Right lung (tissue), 5 donors: ENCODE measurements around the gene MECR. TPM values are rescaled to one million over a fixed set of nuclear protein-coding genes. Genes with fewer than 3 reads are reported as not detected.
"Not testable (repeated sequence)": the region's sequence is repeated elsewhere in the genome, so short reads cannot be mapped to it uniquely, and the experiment has no call there.

ENCODE experiments used
- DNase-seq, 2 donors: peaks; one replicate each; pipeline ENCODE4 v3.0.0-alpha.2; 2013
- polyA plus RNA-seq, 5 donors: library from polyadenylated mRNA; unstranded; fragments of 120-200 nt; gene quantifications; one replicate each; pipeline versions ENCODE4 v1.2.1 to v1.2.3, GENCODE V29; 2013; ENCODE audit warnings: inconsistent platforms in 1 of 5, low replicate concordance in 1 of 5; ENCODE audit not compliant: insufficient read length in 5 of 5, insufficient read depth in 1 of 5

The MECR gene
- polyA plus RNA-seq, 5 donors, result 23.8 to 35.8 (median 33.0) TPM

DNA sequence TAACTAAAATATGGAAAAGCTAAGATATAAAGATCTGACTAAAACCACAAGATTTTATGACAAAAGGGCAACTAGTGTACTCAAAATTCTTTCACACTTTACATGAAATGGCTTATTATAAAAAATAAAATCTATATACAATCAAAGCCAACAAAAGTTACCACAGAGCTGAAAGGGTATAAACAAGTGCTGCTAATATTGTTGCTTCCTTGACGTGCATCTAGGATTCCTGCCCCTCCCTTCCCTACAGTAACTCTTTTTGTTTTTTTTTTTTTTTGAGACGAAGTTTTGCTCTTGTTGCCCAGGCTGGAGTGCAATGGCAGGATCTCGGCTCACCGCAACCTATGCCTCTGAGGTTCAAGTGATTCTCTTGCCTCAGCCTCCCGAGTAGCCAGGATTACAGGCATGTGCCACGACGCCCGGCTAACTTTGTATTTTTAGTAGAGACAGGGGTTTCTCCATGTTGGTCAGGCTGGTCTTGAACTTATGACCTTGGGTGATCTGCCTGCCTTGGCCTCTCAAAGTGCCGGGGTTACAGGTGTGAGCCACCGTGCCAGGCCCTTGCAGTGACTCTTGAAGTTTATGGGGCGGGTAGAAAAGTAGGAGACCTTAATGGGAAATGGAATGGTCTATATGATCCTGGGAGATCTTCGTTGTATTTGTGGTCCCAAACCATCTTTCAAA is 53.6 kb downstream of the MECR start:
- no peak for DNase-seq

DNA sequence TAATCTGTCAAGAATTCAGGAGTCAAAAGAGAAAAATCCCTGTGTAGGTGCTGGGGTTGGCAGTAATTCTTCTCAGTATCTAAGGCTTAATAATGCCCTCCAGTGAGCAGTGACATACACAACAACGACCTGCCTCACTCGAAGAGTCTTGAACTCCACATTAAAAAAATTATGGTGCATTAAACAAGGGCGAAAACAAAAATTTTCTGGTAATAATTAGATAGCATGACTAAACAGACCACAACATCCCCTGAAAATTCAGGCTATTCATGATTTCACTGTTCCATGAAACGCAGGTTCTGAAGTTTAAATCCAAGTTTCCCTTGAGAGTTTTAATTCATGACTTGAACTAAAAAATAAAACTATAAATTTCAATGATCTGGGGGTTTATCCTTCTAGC is 54.2 kb downstream of the MECR start:
- no peak for DNase-seq

GRCh38 chr1:29172415-29172939 is 58.3 kb downstream of the MECR start:
- no peak for DNase-seq

DNA sequence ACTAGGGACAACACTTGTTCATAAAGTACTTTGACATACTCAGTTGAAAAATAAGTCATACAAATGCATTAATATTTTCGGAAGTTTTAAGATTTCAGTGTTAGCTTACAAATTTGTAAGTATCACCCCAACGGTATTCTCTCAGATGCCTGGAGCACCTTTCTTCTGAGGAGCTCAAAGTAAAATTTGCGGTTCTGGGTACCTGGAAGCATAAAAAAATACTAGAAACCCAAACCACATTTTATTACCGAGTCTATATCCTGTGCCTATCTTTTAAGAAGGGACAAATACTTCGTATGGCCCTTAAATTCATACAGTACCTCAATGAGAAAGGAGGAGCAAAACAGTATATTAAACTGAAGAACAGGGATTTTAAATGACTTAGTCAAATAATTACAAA is 59.2 kb downstream of the MECR start:
- no peak for DNase-seq

DNA sequence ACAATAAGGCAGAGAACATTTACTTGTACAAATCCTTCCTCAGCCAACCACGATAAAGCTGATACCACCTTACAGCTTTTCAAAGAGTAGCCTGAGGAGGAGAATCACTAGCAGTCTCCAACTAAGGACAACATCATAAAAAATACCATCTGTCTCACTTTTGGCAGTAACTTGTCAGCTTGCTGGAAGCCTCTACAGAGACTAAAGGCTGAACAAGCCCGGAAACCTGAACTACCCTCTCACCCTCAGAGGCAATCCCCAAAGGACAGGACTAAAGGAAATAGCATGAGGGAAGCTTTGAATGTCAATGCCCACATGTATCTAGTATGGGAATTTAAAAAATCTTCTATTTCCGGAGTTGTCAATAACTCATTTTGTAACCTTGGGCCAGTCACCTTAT is 59.6 kb downstream of the MECR start:
- DNase-seq, result no peak

- no peak for DNase-seq
These were observed 60.8 kb downstream of the MECR start for GRCh38 chr1:29169976-29170375.

GRCh38 chr1:29167904-29168303 is 62.8 kb downstream of the MECR start:
- DNase-seq, result no peak

- no peak for DNase-seq
These were observed 64.3 kb downstream of the MECR start for GRCh38 chr1:29166291-29166878.

DNA sequence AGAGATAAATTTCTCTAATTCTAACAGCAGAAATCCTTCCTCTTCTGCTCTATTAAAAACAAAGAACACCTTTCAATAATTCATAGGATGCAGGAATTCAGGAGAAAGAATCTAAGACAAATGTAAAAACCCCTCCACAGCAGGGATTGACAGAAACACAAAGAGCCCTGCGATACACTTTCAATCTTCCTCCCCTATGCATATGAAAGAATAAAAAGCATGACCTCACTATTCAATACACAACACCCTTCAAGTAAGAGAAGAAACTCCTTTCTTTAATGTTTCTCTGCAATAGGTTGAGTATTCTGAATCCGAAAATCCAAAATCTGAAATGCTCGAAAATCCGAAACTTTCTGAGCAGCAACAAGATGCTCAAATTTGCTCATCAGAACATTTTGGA is 66.1 kb downstream of the MECR start:
- DNase-seq, result no peak

- no peak for DNase-seq
These were observed 68.1 kb downstream of the MECR start for GRCh38 chr1:29162476-29163138.

GRCh38 chr1:29162025-29162424 is 68.7 kb downstream of the MECR start:
- DNase-seq, result no peak

- no peak for DNase-seq
These were observed 71.0 kb downstream of the MECR start for GRCh38 chr1:29159773-29160172.

DNA sequence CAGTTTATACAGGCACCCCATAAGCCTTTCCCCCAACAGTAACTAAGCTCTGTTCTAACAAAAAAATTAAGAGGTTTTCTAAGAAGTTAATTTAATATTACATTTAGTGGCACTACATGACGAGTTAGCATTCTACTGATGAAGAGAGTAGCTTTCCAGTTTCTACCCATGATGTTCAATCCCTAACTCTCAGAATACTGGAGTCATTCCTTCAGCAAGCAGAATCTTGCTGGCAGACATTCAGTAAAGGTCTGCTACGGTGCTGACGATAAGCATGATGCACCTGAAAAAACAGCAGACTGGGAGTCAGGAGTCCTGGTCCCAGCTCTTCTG is 73.5 kb downstream of the MECR start:
- DNase-seq, result no peak

- DNase-seq, result peak in 1 of 2 donors; percentile 23
These were observed 74.0 kb downstream of the MECR start for GRCh38 chr1:29156543-29157268.

DNA sequence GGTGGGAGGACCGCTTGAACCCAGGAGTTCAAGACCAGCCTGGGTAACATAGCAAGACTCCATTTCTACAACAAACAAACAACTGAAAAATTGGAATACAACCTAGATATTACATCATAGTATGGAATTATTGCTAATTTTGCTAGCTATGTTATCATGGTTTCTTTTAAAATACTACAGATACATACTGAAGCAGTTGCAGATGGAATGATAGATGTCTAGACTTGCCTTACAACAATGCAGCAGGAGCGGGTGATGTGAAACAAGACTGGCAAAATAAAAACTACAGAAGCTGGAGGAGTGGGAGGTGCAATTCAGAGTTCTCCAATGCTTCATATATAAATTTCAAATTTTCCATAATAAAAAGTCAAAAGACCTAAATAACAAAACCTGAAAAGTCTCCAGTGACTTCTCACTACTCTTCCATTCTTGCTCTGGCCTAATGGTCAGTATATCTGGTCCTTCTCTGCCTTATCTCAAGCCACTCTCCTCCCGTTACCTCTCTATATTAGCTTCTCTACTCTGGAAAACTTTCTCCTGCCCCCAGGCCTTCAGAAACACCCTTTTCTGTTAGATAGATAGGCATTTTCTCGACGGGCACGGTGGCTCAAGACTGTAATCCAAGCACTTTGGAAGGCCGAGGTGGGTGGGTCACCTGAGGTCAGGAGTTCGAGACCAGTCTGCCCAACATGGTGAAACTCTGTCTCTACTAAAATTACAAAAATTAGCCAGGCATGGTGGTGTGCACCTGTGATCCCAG is 78.5 kb downstream of the MECR start:
- no peak for DNase-seq

DNA sequence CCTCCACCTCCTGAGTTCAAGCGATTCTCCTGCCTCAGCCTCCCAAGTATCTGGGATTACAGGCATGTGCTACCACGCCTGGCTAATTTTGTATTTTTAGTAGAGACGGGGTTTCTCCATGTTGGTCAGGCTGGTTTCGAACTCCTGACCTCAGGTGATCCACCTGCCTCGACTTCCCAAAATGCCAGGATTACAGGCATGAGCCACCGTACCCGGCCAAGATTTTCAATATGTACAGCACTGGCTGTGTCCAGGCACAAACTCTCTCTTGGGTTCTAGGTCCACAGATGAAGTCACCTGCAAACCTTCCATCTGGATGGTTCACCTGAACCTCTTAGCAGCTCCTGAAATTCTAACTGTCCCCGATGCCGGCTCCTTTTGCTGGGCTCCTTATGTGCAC is 80.4 kb downstream of the MECR start:
- not testable (repeated sequence) for DNase-seq

- no peak for DNase-seq
These were observed 81.9 kb downstream of the MECR start for GRCh38 chr1:29148656-29149491.

DNA sequence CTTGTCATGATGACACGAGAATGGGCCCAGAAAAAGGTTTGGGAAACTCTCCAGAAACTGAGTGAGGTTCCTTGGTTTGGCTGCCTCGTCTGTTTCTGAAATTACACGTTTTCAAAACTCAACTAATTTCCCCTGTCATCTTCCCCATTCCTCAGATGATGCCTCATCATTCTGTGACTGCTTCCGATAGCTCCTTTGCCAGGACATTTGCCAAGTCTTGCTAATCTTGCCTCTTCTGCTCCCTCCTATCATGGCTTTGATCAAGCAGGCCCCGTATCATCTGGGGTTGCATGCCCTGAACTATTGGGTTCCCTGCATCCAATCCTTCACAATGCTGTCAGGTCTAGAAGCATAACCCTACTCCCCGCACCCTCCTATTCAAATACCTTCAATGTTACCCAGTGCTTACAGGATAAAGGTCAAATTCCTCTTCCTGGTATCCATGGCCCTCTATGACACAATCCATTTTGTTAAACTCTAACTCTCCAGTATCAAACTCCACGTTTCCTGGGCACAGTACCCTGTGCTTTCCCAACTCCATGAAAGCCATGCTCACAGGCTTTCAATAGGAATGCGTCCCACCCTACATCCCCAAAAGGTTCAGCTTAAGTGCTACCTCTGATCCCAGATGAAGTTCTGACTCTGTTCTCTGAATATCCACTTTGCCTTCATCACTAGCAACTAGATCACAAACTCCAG is 84.8 kb downstream of the MECR start:
- DNase-seq, result no peak

GRCh38 chr1:29144178-29144577 is 86.6 kb downstream of the MECR start:
- DNase-seq, result no peak

- no peak for DNase-seq
These were observed 88.0 kb downstream of the MECR start for GRCh38 chr1:29142714-29143113.
